Measurements from ENCODE around the gene CIAO1. TPM values are rescaled to one million over a fixed set of nuclear protein-coding genes. Genes with fewer than 3 reads are reported as not detected.

Gene CIAO1
- total and polyA plus RNA-seq, 2 of the 13 experiments (the other 11 are each of a cell fraction or from before 2014, with no cell fraction given) = 99.3 to 120 TPM

GRCh38 chr2:96318723-96319122, 52.7 kb downstream of the CIAO1 start (continued):
- TF ChIP-seq ZNF414 (CRISPR knock-in tag; IDR thresholded peaks at IDR 0.05) (no peak), RARA (CRISPR knock-in tag; IDR thresholded peaks at IDR 0.05) (peak; percentile 28; the same call in 1 of the 2 replicates), SYNCRIP (IDR thresholded peaks at IDR 0.05; ENCODE audit: insufficient read depth, low read depth, low read length) (no peak), SIX4 (CRISPR knock-in tag; IDR thresholded peaks at IDR 0.05) (peak; percentile 94), ZFP36 (IDR thresholded peaks at IDR 0.05; ENCODE audit: borderline replicate concordance, low read depth, low read length, partially characterized antibody) (no peak), SETDB1 (CRISPR knock-in tag; IDR thresholded peaks at IDR 0.05; ENCODE audit: borderline replicate concordance) (no peak), CAMTA2 (CRISPR knock-in tag; IDR thresholded peaks at IDR 0.05; ENCODE audit: borderline replicate concordance) (no peak), ZNF572 (CRISPR knock-in tag; IDR thresholded peaks at IDR 0.05) (no peak), GMEB2 (CRISPR knock-in tag; IDR thresholded peaks at IDR 0.05; ENCODE audit: low read depth) (no peak), ZNF225 (CRISPR knock-in tag; IDR thresholded peaks at IDR 0.05) (no peak), MEIS2 (CRISPR knock-in tag; IDR thresholded peaks at IDR 0.05) (no peak), ZNF577 (CRISPR knock-in tag; IDR thresholded peaks at IDR 0.05; ENCODE audit: borderline replicate concordance, low read depth) (no peak), KAT2B (IDR thresholded peaks at IDR 0.05; ENCODE audit: borderline replicate concordance, low read depth, low read length) (no peak), SKIL (CRISPR knock-in tag; IDR thresholded peaks at IDR 0.05; ENCODE audit: borderline replicate concordance) (no peak), ZNF326 (CRISPR knock-in tag; IDR thresholded peaks at IDR 0.05; ENCODE audit: borderline replicate concordance) (no peak), ATF6 (CRISPR knock-in tag; conservative IDR thresholded peaks at IDR 0.05) (no peak), ZNF790 (CRISPR knock-in tag; IDR thresholded peaks at IDR 0.05; ENCODE audit: borderline replicate concordance) (no peak), SRSF9 (IDR thresholded peaks at IDR 0.05; ENCODE audit: borderline replicate concordance, insufficient read depth, low read depth, low read length, poor library complexity, severe bottlenecking) (no peak), ZNF768 (CRISPR knock-in tag; IDR thresholded peaks at IDR 0.05) (no peak), SIX1 (CRISPR knock-in tag; IDR thresholded peaks at IDR 0.05; ENCODE audit: borderline replicate concordance) (peak; percentile 87; the same call in 1 of the 2 replicates), JUN (CRISPR knock-in tag; IDR thresholded peaks at IDR 0.05) (no peak), CREM (IDR thresholded peaks at IDR 0.05) (no peak), CREM (CRISPR knock-in tag; IDR thresholded peaks at IDR 0.05) (no peak), TEF (CRISPR knock-in tag; IDR thresholded peaks at IDR 0.05) (no peak)

Measured in HepG2 (cell line).